Right lobe of liver (tissue), 6 donors: Measurements from ENCODE around the gene MYO1C. TPM values are rescaled to one million over a fixed set of nuclear protein-coding genes. Genes with fewer than 3 reads are reported as not detected.

Experiments used
- ATAC-seq, 4 donors: fragments of 200-7000 bp; cut with Tn5 transposase; one replicate each; pipeline ENCODE4 v1.9.1; 2020; ENCODE audit warnings: mild to moderate bottlenecking in 4 of 4, moderate library complexity in 4 of 4
- DNase-seq, 3 donors: peaks; one replicate each; pipeline ENCODE4 v3.0.0-alpha.2; 2020
- H3K27ac ChIP-seq, 3 donors: fragments of 200-600 bp; one replicate each; pipeline ENCODE4 v1.8.0; 2022
- H3K27me3 ChIP-seq, 2 donors: fragments of 200-600 bp; one replicate each; pipeline ENCODE4 v1.8.0; 2022
- H3K36me3 ChIP-seq, 4 donors: fragments of 200-600 bp; sonication (generic) in 1 of 4; one replicate each; pipeline versions ENCODE4 v1.5.1 to v1.8.0; 2017 to 2022; ENCODE audit warnings: control low read depth in 1 of 4
- H3K4me1 ChIP-seq, 4 donors: fragments of 200-600 bp; sonication (generic) in 1 of 4; one replicate each; pipeline versions ENCODE4 v1.5.1 to v1.8.0; 2017 to 2022; ENCODE audit warnings: control low read depth in 1 of 4
- H3K4me3 ChIP-seq, 3 donors: fragments of 200-600 bp; one replicate each; pipeline ENCODE4 v1.8.0; 2022
- H3K9me3 ChIP-seq, 4 donors: fragments of 200-600 bp; sonication (generic) in 1 of 4; one replicate each; pipeline versions ENCODE4 v1.5.1 to v1.8.0; 2017 to 2022; ENCODE audit warnings: control low read depth in 1 of 4
- POLR2A ChIP-seq: fragments of 450-650 bp; IDR thresholded peaks from one replicate; pipeline ENCODE4 v1.6.1; 2017; ENCODE audit warnings: antibody characterized with exemption, mild to moderate bottlenecking
- whole genome bisulfite sequencing: methylation state at CpG from one replicate; pipeline ENCODE4 v1.1.6; 2018; ENCODE audit warnings: low coverage, low lambda C conversion rate; ENCODE audit not compliant: insufficient coverage; ENCODE audit errors: missing lambda C conversion rate; 5-methylcytosine and 5-hydroxymethylcytosine counted together
- intact Hi-C, 2 donors: fragments of 100-400 bp; cut with DNase I; formaldehyde crosslinking; loops; one replicate each; pipeline versions ENCODE4 v1.11.2 to v1.14.1; 2022
- total RNA-seq, 6 experiments: library from RNA; depleted of rRNA in 2 of 6; stranded (reverse); fragments of >200 nt in 2 of 6; fragmentation: NEBNext Ultra II Directional in 3 of 6; extraction: Animal tissue kit (Norgen Biotek cat#: 25700) in 3 of 6; gene quantifications; one replicate each; pipeline versions ENCODE4 v1.1.0 to v1.2.4, GENCODE V29; 2016 to 2023
- TF ChIP-seq, protein P1 (sequence below), 4 donors: fragments of 200-600 bp in 3 of 4; fragments of 450-650 bp in 1 of 4; IDR thresholded peaks; one replicate each; pipeline versions ENCODE4 v1.5.1 to v1.8.0; 2016 to 2022; ENCODE audit warnings: antibody characterized with exemption in 4 of 4, mild to moderate bottlenecking in 2 of 4
- donor health status: DM: no; HTN: yes; CAD: no.
- donor health status: DM: no; HTN: no; CAD: no.
- donor health status: DM: no; HTN: no; CAD: no.
- donor health status: DM: no; HTN: yes; CAD: no.
- donor health status: DM: no; HTN: yes; CAD: no.

The MYO1C gene
- total RNA-seq, 6 experiments from 2014 or later, result 56.6 to 94.7 (median 68.3) TPM

DNA sequence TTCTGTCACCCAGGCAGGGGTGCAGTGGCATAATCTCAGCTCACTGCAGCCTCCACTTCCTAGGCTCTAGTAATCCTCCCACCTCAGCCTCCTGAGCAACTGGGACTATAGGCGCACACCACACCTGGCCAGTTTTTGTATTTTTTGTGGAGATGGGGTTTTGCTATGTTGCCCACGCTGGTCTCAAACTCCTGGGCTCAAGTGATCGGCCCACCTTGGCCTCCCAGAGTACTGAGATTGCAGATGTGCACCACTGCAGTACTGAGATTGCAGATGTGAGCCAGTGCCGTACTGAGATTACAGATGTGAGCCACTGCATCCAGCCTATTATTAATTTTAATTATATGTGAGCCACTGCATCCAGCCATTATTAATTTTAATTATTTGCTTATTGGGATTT, 50.3 kb downstream of the MYO1C start:
- 100% methylated on average over 4 of the region's 4 CpGs for WGBS
- Histone ChIP-seq H3K27me3 (no peaks in the 10 kb centered on the region), H3K9me3 (no peaks in the 10 kb centered on the region), H3K4me1 (peaks cover 0 to 15% (median 3%) of the 10 kb centered on the region in 4 donors), H3K36me3 (no peaks in the 10 kb centered on the region), H3K4me3 (no peak overlapping the region), H3K27ac (no peak overlapping the region)
- no peak for DNase-seq
- no peak for ATAC-seq
- intact Hi-C loops, result loop anchor here in 1 of 2 donors (10.0 kb wide), 1 partner anchor 77 kb away; no protein-coding TSS in a partner anchor
- TF ChIP-seq POLR2A, result no peak
- TF ChIP-seq, protein P1, sequence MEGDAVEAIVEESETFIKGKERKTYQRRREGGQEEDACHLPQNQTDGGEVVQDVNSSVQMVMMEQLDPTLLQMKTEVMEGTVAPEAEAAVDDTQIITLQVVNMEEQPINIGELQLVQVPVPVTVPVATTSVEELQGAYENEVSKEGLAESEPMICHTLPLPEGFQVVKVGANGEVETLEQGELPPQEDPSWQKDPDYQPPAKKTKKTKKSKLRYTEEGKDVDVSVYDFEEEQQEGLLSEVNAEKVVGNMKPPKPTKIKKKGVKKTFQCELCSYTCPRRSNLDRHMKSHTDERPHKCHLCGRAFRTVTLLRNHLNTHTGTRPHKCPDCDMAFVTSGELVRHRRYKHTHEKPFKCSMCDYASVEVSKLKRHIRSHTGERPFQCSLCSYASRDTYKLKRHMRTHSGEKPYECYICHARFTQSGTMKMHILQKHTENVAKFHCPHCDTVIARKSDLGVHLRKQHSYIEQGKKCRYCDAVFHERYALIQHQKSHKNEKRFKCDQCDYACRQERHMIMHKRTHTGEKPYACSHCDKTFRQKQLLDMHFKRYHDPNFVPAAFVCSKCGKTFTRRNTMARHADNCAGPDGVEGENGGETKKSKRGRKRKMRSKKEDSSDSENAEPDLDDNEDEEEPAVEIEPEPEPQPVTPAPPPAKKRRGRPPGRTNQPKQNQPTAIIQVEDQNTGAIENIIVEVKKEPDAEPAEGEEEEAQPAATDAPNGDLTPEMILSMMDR (IDR thresholded peaks at IDR 0.05), result no peak

DNA sequence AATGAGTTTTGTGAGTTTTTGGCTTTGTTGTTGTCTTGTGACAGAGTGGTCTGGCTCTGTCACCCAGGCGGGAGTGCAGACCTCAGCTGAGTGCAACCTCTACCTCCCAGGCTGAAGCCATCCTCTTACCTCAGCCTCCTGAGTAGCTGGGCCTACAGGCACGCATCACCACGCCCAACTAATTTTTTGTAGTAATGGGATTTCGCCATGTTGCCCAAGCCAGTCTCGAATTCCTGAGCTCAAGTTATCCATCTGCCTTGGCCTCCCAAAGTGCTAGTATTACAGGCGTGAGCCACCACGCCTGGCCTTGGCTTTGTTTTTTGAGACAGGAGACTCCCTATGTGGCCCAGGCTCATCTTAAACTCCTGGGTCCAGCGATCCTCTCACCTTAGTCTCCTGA, 51.6 kb downstream of the MYO1C start:
- no peaks in the 10 kb centered on the region for H3K27me3 ChIP-seq
- no peaks in the 10 kb centered on the region for H3K9me3 ChIP-seq
- H3K4me1 ChIP-seq, result peaks cover 0 to 15% (median 3%) of the 10 kb centered on the region in 4 donors
- 94% methylated on average over 6 of the region's 8 CpGs for WGBS
- H3K27ac ChIP-seq, result no peak overlapping the region
- TF ChIP-seq POLR2A, result no peak
- TF ChIP-seq, protein P1 (IDR thresholded peaks at IDR 0.05), result no peak
- no peak overlapping the region for H3K4me3 ChIP-seq
- DNase-seq (no peak), ATAC-seq (no peak)
- H3K36me3 ChIP-seq, result peaks cover 0 to 10% (median 8%) of the 10 kb centered on the region in 4 donors
- intact Hi-C loops, result loop anchor here in 1 of 2 donors (10.0 kb wide), 1 partner anchor 76 kb away; no protein-coding TSS in a partner anchor

DNA sequence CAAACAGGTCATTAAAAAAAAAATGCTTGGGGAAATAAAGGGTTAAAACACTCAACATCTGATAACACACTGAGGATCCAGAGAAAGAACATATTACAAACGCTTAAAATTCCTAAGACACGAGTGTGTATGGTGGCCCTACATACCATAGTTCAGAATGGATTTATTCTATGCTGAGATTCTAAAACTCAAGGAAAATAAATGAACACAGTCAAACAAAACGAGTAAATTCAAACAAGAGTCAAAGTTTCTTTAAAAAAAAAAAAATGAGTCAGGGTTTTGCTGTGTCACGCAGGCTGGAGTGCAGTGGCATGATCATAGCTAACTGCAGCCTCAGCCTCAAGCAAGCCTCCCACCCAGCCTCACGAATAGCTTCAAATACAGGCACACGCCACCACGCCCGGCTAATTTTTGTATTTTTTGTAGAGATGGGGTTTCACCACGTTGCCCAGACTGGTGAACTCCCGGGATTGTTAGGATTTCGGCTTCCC, 53.8 kb downstream of the MYO1C start:
- peaks cover 0 to 18% (median 16%) of the 10 kb centered on the region in 4 donors for H3K36me3 ChIP-seq
- ATAC-seq, result peak; percentile 43 to 79 (median 61)
- no peaks in the 10 kb centered on the region for H3K9me3 ChIP-seq
- TF ChIP-seq, protein P1 (IDR thresholded peaks at IDR 0.05), result no peak
- no peak for TF ChIP-seq POLR2A
- H3K27ac ChIP-seq, result peak overlapping the region in 1 of 3 donors; percentile 25
- 52% methylated on average over 8 of the region's 11 CpGs for WGBS
- no peaks in the 10 kb centered on the region for H3K27me3 ChIP-seq
- intact Hi-C loops, result no loop called here
- DNase-seq, result no peak
- no peak overlapping the region for H3K4me3 ChIP-seq
- H3K4me1 ChIP-seq, result peaks cover 0 to 19% (median 3%) of the 10 kb centered on the region in 4 donors

DNA sequence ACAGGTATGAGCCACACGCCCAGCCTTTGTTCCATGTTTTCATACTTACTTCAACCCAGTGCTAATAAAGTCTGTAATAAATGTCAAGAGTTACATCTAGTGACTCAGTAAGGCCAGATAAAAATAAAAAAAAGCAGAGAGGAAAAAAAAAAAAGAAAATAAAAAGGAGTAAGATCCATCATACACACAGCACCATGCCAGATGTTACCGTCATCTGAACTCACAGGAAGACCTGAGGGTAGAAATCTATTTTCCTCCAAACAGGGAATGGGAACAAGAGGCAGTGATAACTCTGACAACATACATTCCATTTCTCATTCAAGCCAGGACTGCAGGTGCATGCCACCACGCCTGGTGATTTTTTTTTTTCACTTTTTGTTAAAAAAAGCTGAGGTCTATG, 57.2 kb downstream of the MYO1C start:
- DNase-seq (no peak), ATAC-seq (no peak)
- Histone ChIP-seq H3K27me3 (no peaks in the 10 kb centered on the region), H3K9me3 (no peaks in the 10 kb centered on the region), H3K4me3 (no peak overlapping the region), H3K4me1 (peaks cover 0 to 19% (median 3%) of the 10 kb centered on the region in 4 donors), H3K36me3 (peaks cover 0 to 18% (median 16%) of the 10 kb centered on the region in 4 donors), H3K27ac (no peak overlapping the region)
- TF ChIP-seq POLR2A, result no peak
- TF ChIP-seq, protein P1 (IDR thresholded peaks at IDR 0.05), result no peak
- 64% methylated on average over 3 of the region's 3 CpGs for WGBS
- intact Hi-C loops, result no loop called here
